Thoracic aorta (tissue), 2 donors: ENCODE data around the gene BEND5. TPM values are rescaled to one million over a fixed set of nuclear protein-coding genes. Genes with fewer than 3 reads are reported as not detected.

Experiments used
- ATAC-seq: fragments of 150-250 bp; one replicate; pipeline ENCODE4 v1.8.0; 2017; ENCODE audit warnings: low read depth; ENCODE audit not compliant: insufficient number of reproducible peaks, low FRiP score
- DNase-seq: peaks from one replicate; pipeline ENCODE4 v3.0.0-alpha.2; 2020; ENCODE audit warnings: low spot score
- H3K27ac ChIP-seq, 2 donors: fragments of 200-600 bp; sonication (generic); 1 replicate in 1 of 2; 2 replicates in 1 of 2; pipeline ENCODE4 v1.5.1; 2016; ENCODE audit warnings: mild to moderate bottlenecking in 2 of 2, moderate library complexity in 2 of 2
- H3K27me3 ChIP-seq: fragments of 200-600 bp; sonication (generic); replicated peaks from 2 replicates; pipeline ENCODE4 v1.6.0; 2016; ENCODE audit warnings: mild to moderate bottlenecking; ENCODE audit not compliant: insufficient read depth
- H3K36me3 ChIP-seq: fragments of 200-600 bp; sonication (generic); one replicate; pipeline ENCODE4 v1.5.1; 2016
- H3K4me1 ChIP-seq, 2 donors: fragments of 200-600 bp; sonication (generic); 1 replicate in 1 of 2; 2 replicates in 1 of 2; pipeline versions ENCODE4 v1.5.1 to v1.6.0; 2016; ENCODE audit warnings: low read depth in 2 of 2, mild to moderate bottlenecking in 1 of 2; ENCODE audit not compliant: control insufficient read depth in 1 of 2
- H3K4me3 ChIP-seq: fragments of 200-600 bp; sonication (generic); 2 replicates; pipeline ENCODE4 v1.5.1; 2016; ENCODE audit warnings: mild to moderate bottlenecking
- H3K9me3 ChIP-seq: fragments of 200-600 bp; sonication (generic); 2 replicates; pipeline ENCODE4 v1.5.1; 2016
- total RNA-seq, 2 donors: library from RNA; depleted of rRNA; stranded (reverse); fragments of >200 nt; gene quantifications; one replicate each; pipeline versions ENCODE4 v1.1.0 to v1.2.3, GENCODE V29; 2016
- TF ChIP-seq, protein P1 (sequence below): fragments of 200-600 bp; sonication (generic); IDR thresholded peaks from one replicate; pipeline ENCODE4 v1.5.1; 2019; ENCODE audit warnings: antibody characterized with exemption

Gene BEND5
- total RNA-seq, 2 donors from 2014 or later, result 6.5 to 9.5 TPM

DNA sequence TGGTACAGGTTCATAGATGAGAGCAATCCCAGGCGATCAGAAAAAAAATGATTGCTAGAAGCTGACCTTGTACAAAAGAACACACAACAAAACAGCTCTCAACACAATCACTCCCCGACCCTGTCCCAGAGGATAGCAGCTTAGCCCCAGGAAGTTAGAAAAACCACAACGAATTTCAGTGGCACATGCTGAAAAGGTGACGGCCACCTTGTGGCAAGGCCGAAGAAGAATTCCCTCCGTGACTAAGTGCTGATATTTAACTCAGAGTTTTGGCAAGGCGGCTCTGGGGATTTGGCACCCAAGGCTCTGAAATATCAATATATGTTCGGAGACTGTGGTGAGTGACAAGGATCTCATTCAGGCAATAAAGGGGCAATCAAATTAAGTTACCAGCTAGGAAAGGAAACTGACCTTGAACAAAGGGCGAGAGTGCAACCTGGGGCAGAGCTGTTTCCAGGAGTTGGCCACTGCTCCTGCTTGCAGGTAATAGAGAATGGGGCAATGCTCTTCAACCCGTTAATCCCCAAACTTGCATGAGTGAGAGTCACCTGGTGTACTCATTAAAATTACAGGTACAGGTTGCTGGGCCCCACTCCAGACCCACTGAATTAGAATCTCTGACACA is 96.2 kb downstream of the BEND5 start:
- Histone ChIP-seq H3K36me3 (no peaks in the 10 kb centered on the region), H3K27ac (peak overlapping the region; percentile 70 to 84), H3K4me1 (peaks cover 13 to 65% of the 10 kb centered on the region in 2 donors), H3K9me3 (no peaks in the 10 kb centered on the region), H3K27me3 (no peaks in the 10 kb centered on the region), H3K4me3 (no peak overlapping the region)
- DNase-seq (no peak), ATAC-seq (no peak)
- TF ChIP-seq, protein P1, sequence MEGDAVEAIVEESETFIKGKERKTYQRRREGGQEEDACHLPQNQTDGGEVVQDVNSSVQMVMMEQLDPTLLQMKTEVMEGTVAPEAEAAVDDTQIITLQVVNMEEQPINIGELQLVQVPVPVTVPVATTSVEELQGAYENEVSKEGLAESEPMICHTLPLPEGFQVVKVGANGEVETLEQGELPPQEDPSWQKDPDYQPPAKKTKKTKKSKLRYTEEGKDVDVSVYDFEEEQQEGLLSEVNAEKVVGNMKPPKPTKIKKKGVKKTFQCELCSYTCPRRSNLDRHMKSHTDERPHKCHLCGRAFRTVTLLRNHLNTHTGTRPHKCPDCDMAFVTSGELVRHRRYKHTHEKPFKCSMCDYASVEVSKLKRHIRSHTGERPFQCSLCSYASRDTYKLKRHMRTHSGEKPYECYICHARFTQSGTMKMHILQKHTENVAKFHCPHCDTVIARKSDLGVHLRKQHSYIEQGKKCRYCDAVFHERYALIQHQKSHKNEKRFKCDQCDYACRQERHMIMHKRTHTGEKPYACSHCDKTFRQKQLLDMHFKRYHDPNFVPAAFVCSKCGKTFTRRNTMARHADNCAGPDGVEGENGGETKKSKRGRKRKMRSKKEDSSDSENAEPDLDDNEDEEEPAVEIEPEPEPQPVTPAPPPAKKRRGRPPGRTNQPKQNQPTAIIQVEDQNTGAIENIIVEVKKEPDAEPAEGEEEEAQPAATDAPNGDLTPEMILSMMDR, result peak; percentile 23

DNA sequence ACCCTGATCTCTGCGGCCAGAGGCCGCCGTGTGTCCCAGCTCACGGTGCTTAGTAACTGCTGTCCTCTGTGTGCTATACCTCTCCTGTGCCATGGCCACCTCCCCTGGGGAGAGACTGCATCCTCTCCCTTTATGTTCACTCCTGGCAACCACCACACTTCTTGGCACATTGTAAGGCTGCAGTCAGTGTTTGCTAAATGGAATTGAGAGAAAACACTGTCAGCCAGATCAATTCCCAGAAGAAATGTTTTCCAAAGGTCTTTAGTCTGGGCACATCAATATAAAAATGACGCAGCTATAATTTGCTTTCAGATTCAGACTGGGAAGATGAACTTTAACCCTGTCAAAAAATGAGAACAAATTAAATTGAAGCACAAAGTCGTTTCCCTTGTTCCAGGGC is 96.8 kb downstream of the BEND5 start:
- Histone ChIP-seq H3K27me3 (no peaks in the 10 kb centered on the region), H3K27ac (peak overlapping the region; percentile 70 to 84), H3K36me3 (no peaks in the 10 kb centered on the region), H3K4me1 (peaks cover 13 to 62% of the 10 kb centered on the region in 2 donors), H3K4me3 (no peak overlapping the region), H3K9me3 (no peaks in the 10 kb centered on the region)
- DNase-seq (no peak), ATAC-seq (no peak)
- TF ChIP-seq, protein P1, result no peak

DNA sequence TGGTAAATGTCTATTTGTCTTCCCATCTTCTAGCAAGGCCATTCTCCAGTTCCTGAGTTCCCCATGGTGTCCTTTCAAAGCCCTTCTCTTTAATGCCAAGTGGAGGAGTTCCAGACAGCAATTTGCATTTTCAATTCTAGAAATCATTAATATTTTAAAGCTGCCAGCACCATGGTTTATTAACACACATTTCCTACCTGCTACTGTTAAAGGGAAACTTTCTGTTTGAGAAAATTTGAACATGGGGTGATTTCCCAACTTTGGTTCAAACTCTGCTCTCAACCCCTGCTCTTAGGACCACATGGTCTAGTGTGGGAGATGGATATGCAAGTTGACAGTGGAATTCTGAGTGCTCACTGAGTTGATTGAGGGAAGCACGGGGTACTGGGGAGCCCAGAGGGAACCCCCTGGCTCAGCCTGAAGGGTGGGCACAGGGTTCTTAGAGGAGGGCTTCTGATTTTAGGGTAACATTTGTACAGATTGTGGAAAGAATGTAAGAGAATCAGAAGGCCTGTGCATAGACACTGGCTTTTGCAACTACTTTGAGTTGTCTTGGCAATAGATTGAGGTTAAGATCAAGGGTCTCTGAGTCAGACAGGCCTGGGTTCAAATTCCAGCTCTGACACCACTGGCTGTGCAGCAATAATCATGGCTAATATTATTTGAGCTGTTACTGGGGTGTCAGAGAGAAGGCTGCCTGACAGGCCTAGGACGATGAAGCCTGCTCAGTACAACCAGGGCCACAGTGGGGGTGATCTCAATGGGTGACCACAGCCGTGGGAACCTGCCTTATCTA is 97.8 kb downstream of the BEND5 start:
- ATAC-seq, result no peak
- Histone ChIP-seq H3K27me3 (no peaks in the 10 kb centered on the region), H3K36me3 (no peaks in the 10 kb centered on the region), H3K9me3 (no peaks in the 10 kb centered on the region), H3K27ac (no peak overlapping the region), H3K4me1 (peaks cover 5 to 53% of the 10 kb centered on the region in 2 donors), H3K4me3 (no peak overlapping the region)
- DNase-seq, result no peak
- TF ChIP-seq, protein P1, result no peak
